GM23338 (cell line): Measurements from ENCODE around the gene PHF21A. TPM values are rescaled to one million over a fixed set of nuclear protein-coding genes. Genes with fewer than 3 reads are reported as not detected.

Experiments used
- ATAC-seq: fragments of 200-7000 bp; cut with Tn5 transposase; 3 replicates; pipeline ENCODE4 v1.9.1; 2020
- DNase-seq: peaks from one replicate; pipeline ENCODE4 v3.0.0-alpha.2; 2015; ENCODE audit warnings: low spot score
- H2AFZ ChIP-seq: fragments of 200-600 bp; sonication (generic); 2 replicates; pipeline ENCODE4 v1.8.0; 2016; ENCODE audit warnings: antibody characterized with exemption, mild to moderate bottlenecking, moderate library complexity
- H3F3A ChIP-seq: fragments of 200-600 bp; sonication (generic); replicated peaks from 2 replicates; pipeline ENCODE4 v1.8.0; 2017; ENCODE audit warnings: antibody characterized with exemption, mixed run types, low read depth
- H3K27ac ChIP-seq: fragments of 200-600 bp; sonication (generic); 2 replicates; pipeline ENCODE4 v1.6.1; 2016; ENCODE audit warnings: low read depth
- H3K27me3 ChIP-seq: fragments of 200-600 bp; sonication (generic); 2 replicates; pipeline ENCODE4 v1.8.0; 2016; ENCODE audit warnings: mild to moderate bottlenecking, mixed run types, moderate library complexity; ENCODE audit not compliant: insufficient read depth
- H3K36me3 ChIP-seq: fragments of 200-600 bp; sonication (generic); 2 replicates; pipeline ENCODE4 v1.8.0; 2016; ENCODE audit warnings: mild to moderate bottlenecking; ENCODE audit not compliant: insufficient read depth
- H3K4me1 ChIP-seq: fragments of 200-600 bp; sonication (generic); 2 replicates; pipeline ENCODE4 v1.8.0; 2016; ENCODE audit warnings: mild to moderate bottlenecking, moderate library complexity; ENCODE audit not compliant: insufficient read depth
- H3K4me2 ChIP-seq: fragments of 200-600 bp; sonication (generic); 2 replicates; pipeline ENCODE4 v1.7.1; 2017; ENCODE audit warnings: mixed run types
- H3K4me3 ChIP-seq: fragments of 200-600 bp; sonication (generic); 2 replicates; pipeline ENCODE4 v1.6.1; 2016; ENCODE audit warnings: mixed run types
- H3K79me2 ChIP-seq: fragments of 200-600 bp; sonication (generic); replicated peaks from 2 replicates; pipeline ENCODE4 v1.8.0; 2017; ENCODE audit warnings: mild to moderate bottlenecking; ENCODE audit not compliant: insufficient read depth
- H3K9me2 ChIP-seq: fragments of 200-600 bp; sonication (generic); 2 replicates; pipeline ENCODE4 v1.8.0; 2017; ENCODE audit not compliant: insufficient read depth
- H4K20me1 ChIP-seq: fragments of 200-600 bp; sonication (generic); replicated peaks from 2 replicates; pipeline ENCODE4 v1.8.0; 2017; ENCODE audit warnings: mild to moderate bottlenecking; ENCODE audit not compliant: insufficient read depth
- H3K27ac Mint-ChIP-seq: 2 replicates; pipeline ENCODE4 v1.8.0; 2020; ENCODE audit warnings: inconsistent platforms, mild to moderate bottlenecking, moderate library complexity, mixed read lengths
- H3K27me3 Mint-ChIP-seq: 3 replicates; pipeline ENCODE4 v1.8.0; 2022; ENCODE audit warnings: low read depth, mild to moderate bottlenecking, moderate library complexity, mixed read lengths, inconsistent platforms; ENCODE audit not compliant: insufficient read depth, poor library complexity
- H3K36me3 Mint-ChIP-seq: 3 replicates; pipeline ENCODE4 v1.8.0; 2021; ENCODE audit warnings: low read depth, mild to moderate bottlenecking, inconsistent platforms, moderate library complexity, mixed read lengths
- H3K4me1 Mint-ChIP-seq: 3 replicates; pipeline ENCODE4 v1.8.0; 2020; ENCODE audit warnings: mild to moderate bottlenecking, inconsistent platforms, mixed read lengths
- H3K4me3 Mint-ChIP-seq: 3 replicates; pipeline ENCODE4 v1.8.0; 2021; ENCODE audit warnings: moderate library complexity, mild to moderate bottlenecking, inconsistent platforms, mixed read lengths
- H3K9me3 Mint-ChIP-seq: 3 replicates; pipeline ENCODE4 v1.8.0; 2020; ENCODE audit warnings: moderate library complexity, mild to moderate bottlenecking, inconsistent platforms, mixed read lengths
- CTCF ChIP-seq, 2 experiments: fragments of 200-600 bp in 1 of 2; sonication (generic) in 1 of 2; conservative IDR thresholded peaks; 2 replicates each; pipeline versions ENCODE4 v1.5.1 to v1.6.1; 2016 to 2017; ENCODE audit warnings: antibody characterized with exemption in 2 of 2, low read depth in 2 of 2, mild to moderate bottlenecking in 2 of 2, moderate library complexity in 1 of 2
- ETS1 ChIP-seq: IDR thresholded peaks from 2 replicates; pipeline ENCODE4 v1.6.1; 2016; ENCODE audit warnings: antibody characterized with exemption
- EZH2 ChIP-seq: fragments of 200-600 bp; sonication (generic); IDR thresholded peaks from one replicate; pipeline ENCODE4 v1.8.0; 2017; ENCODE audit warnings: antibody characterized with exemption, mild to moderate bottlenecking, low read depth; ENCODE audit not compliant: unreplicated experiment
- JUNB ChIP-seq: IDR thresholded peaks from one replicate; pipeline ENCODE4 v1.6.1; 2016; ENCODE audit warnings: antibody characterized with exemption; ENCODE audit not compliant: unreplicated experiment
- NANOG ChIP-seq: IDR thresholded peaks from 2 replicates; pipeline ENCODE4 v1.6.1; 2016; ENCODE audit warnings: antibody characterized with exemption, borderline replicate concordance
- REST ChIP-seq: IDR thresholded peaks from one replicate; pipeline ENCODE4 v1.6.1; 2018; ENCODE audit warnings: antibody characterized with exemption; ENCODE audit not compliant: unreplicated experiment
- STAT1 ChIP-seq: IDR thresholded peaks from one replicate; pipeline ENCODE4 v1.6.1; 2016; ENCODE audit warnings: antibody characterized with exemption; ENCODE audit not compliant: unreplicated experiment
- ZNF331 ChIP-seq: fragments of 250-450 bp; sonication (Bioruptor Pico); IDR thresholded peaks from 2 replicates; pipeline ENCODE4 v1.5.0; 2020; ENCODE audit warnings: low read depth, mild to moderate bottlenecking, moderate library complexity
- polyA plus RNA-seq: library from polyadenylated mRNA; unstranded; fragments of >200 nt; fragmentation: Nextera tagmentation; extraction: Ambion mirVana; gene quantifications from 2 replicates; pipeline ENCODE4 v1.2.1, GENCODE V29; 2016
- total RNA-seq: library from RNA; depleted of rRNA; stranded (reverse); fragments of >200 nt; shearing (Covaris generic); gene quantifications from 2 replicates; pipeline ENCODE4 v1.2.3, GENCODE V29; 2014

The PHF21A gene
- total and polyA plus RNA-seq, 2 experiments from 2014 or later: 21.7 to 23.6 TPM

GRCh38 chr11:45937916-45938315 lies 183.3 kb downstream of the PHF21A start:
- Histone ChIP-seq H3K4me3 (no peak overlapping the region), H3K9me2 (no peaks in the 10 kb centered on the region), H3F3A (0 out of 2 replicates have a peak, but pooled peaks cover 3% of the 10 kb centered on the region), H3K4me1 (no peaks in the 10 kb centered on the region; the same call in 1 of the 2 replicates), H3K79me2 (0 out of 2 replicates have a peak, but pooled peaks cover 2% of the 10 kb centered on the region), H2AFZ (no peak overlapping the region), H3K27me3 (no peaks in the 10 kb centered on the region), H4K20me1 (no peaks in the 10 kb centered on the region; the same call in 1 of the 2 replicates), H3K36me3 (peaks cover 11% of the 10 kb centered on the region; the same call in 1 of the 2 replicates), H3K27ac (peak overlapping the region; percentile 79; the same call in 1 of the 2 replicates), H3K4me2 (no peak overlapping the region)
- peaks cover 10% of the 10 kb centered on the region for H3K36me3 Mint-ChIP-seq
- TF ChIP-seq EZH2 (no peak), STAT1 (no peak), NANOG (no peak), ZNF331 (CRISPR knock-in tag) (no peak), REST (no peak)
- ATAC-seq (peak; percentile 62), DNase-seq (peak; percentile 42)
- H3K27me3 Mint-ChIP-seq: peaks cover 1% of the 10 kb centered on the region
- H3K4me1 Mint-ChIP-seq: peaks cover 16% of the 10 kb centered on the region; the same call in 2 of the 3 replicates
- no peaks in the 10 kb centered on the region for H3K9me3 Mint-ChIP-seq
- H3K27ac Mint-ChIP-seq: no peak overlapping the region
- no peak overlapping the region for H3K4me3 Mint-ChIP-seq

- H2AFZ ChIP-seq: no peak overlapping the region
- no peaks in the 10 kb centered on the region for H3K9me2 ChIP-seq
- ATAC-seq: no peak
- Mint-ChIP-seq H3K27me3 (peaks cover 1% of the 10 kb centered on the region), H3K4me3 (no peak overlapping the region), H3K27ac (no peak overlapping the region), H3K36me3 (peaks cover 18% of the 10 kb centered on the region), H3K4me1 (peaks cover 17% of the 10 kb centered on the region), H3K9me3 (no peaks in the 10 kb centered on the region)
- H3K27me3 ChIP-seq: no peaks in the 10 kb centered on the region
- H3K27ac ChIP-seq: peak overlapping the region; percentile 36; the same call in 1 of the 2 replicates
- H3K79me2 ChIP-seq: 0 out of 2 replicates have a peak, but pooled peaks cover 2% of the 10 kb centered on the region
- no peak for DNase-seq
- H4K20me1 ChIP-seq: peaks cover 4% of the 10 kb centered on the region
- H3K4me2 ChIP-seq: no peak overlapping the region
- H3F3A ChIP-seq: 0 out of 2 replicates have a peak, but pooled peaks cover 3% of the 10 kb centered on the region
- no peak overlapping the region for H3K4me3 ChIP-seq
- peaks cover 11% of the 10 kb centered on the region; the same call in 1 of the 2 replicates for H3K36me3 ChIP-seq
- H3K4me1 ChIP-seq: no peaks in the 10 kb centered on the region; the same call in 1 of the 2 replicates
- TF ChIP-seq JUNB (no peak), CTCF (conservative IDR thresholded peaks at IDR 0.05; ENCODE audit: low read depth in 2 of 2) (no peak), REST (no peak), STAT1 (no peak), ETS1 (no peak)
Measured at GRCh38 chr11:45936511-45937054, 184.7 kb downstream of the PHF21A start.
